Hepatocyte (in vitro differentiated cells): ENCODE results near the gene CDK6. TPM values are rescaled to one million over a fixed set of nuclear protein-coding genes. Genes with fewer than 3 reads are reported as not detected.

Experiments used
- DNase-seq: peaks from one replicate; pipeline ENCODE4 v3.0.0-alpha.2; 2016; ENCODE audit warnings: low spot score
- H2AFZ ChIP-seq: fragments of 200-600 bp; sonication (generic); 2 replicates; pipeline ENCODE4 v1.6.0; 2016; ENCODE audit warnings: antibody characterized with exemption, mild to moderate bottlenecking
- H3K27ac ChIP-seq: fragments of 200-600 bp; sonication (generic); 2 replicates; pipeline ENCODE4 v1.5.1; 2016; ENCODE audit warnings: mild to moderate bottlenecking
- H3K27me3 ChIP-seq: fragments of 200-600 bp; sonication (generic); 2 replicates; pipeline ENCODE4 v1.6.1; 2016
- H3K36me3 ChIP-seq: fragments of 200-600 bp; sonication (generic); replicated peaks from 2 replicates; pipeline ENCODE4 v1.5.1; 2016; ENCODE audit warnings: low read depth; ENCODE audit not compliant: insufficient read depth
- H3K4me1 ChIP-seq: fragments of 200-600 bp; sonication (generic); 2 replicates; pipeline ENCODE4 v1.5.1; 2016; ENCODE audit warnings: mild to moderate bottlenecking, moderate library complexity; ENCODE audit not compliant: insufficient read depth
- H3K4me2 ChIP-seq: fragments of 200-600 bp; sonication (generic); 2 replicates; pipeline ENCODE4 v1.6.0; 2016
- H3K4me3 ChIP-seq: fragments of 200-600 bp; sonication (generic); 2 replicates; pipeline ENCODE4 v1.5.1; 2016; ENCODE audit warnings: mild to moderate bottlenecking
- H3K79me2 ChIP-seq: fragments of 200-600 bp; sonication (generic); 2 replicates; pipeline ENCODE4 v1.6.0; 2017; ENCODE audit warnings: mild to moderate bottlenecking
- H3K9me2 ChIP-seq: fragments of 200-600 bp; sonication (generic); replicated peaks from 2 replicates; pipeline ENCODE4 v1.6.0; 2017; ENCODE audit warnings: mild to moderate bottlenecking; ENCODE audit not compliant: insufficient read depth
- H3K9me3 ChIP-seq: fragments of 200-600 bp; sonication (generic); 2 replicates; pipeline ENCODE4 v1.5.1; 2016; ENCODE audit warnings: low read depth, mild to moderate bottlenecking
- H4K20me1 ChIP-seq: fragments of 200-600 bp; sonication (generic); 2 replicates; pipeline ENCODE4 v1.6.0; 2016; ENCODE audit warnings: mild to moderate bottlenecking; ENCODE audit not compliant: insufficient read depth, poor library complexity, severe bottlenecking
- CTCF ChIP-seq: fragments of 200-600 bp; sonication (generic); IDR thresholded peaks from 2 replicates; pipeline ENCODE4 v1.5.1; 2016; ENCODE audit warnings: antibody characterized with exemption, mild to moderate bottlenecking; ENCODE audit not compliant: poor library complexity
- EZH2 ChIP-seq: fragments of 200-600 bp; sonication (generic); IDR thresholded peaks from 2 replicates; pipeline ENCODE4 v1.6.1; 2016; ENCODE audit warnings: antibody characterized with exemption, mild to moderate bottlenecking, borderline replicate concordance
- EZH2phosphoT487 ChIP-seq: fragments of 200-600 bp; sonication (generic); IDR thresholded peaks from one replicate; pipeline ENCODE4 v1.6.1; 2018; ENCODE audit warnings: antibody characterized with exemption, mild to moderate bottlenecking, low read depth, moderate library complexity; ENCODE audit not compliant: unreplicated experiment, severe bottlenecking
- WGBS: methylation state at CpG from one replicate; pipeline ENCODE4 v1.1.6; 2016; ENCODE audit warnings: low lambda C conversion rate; ENCODE audit errors: missing lambda C conversion rate; 5-methylcytosine and 5-hydroxymethylcytosine counted together
- polyA plus RNA-seq: library from polyadenylated mRNA; unstranded; fragments of >200 nt; fragmentation: Nextera tagmentation; extraction: Ambion mirVana; gene quantifications from 2 replicates; pipeline ENCODE4 v1.2.1, GENCODE V29; 2016
- total RNA-seq: library from RNA; depleted of rRNA; stranded (reverse); fragments of >200 nt; gene quantifications from 2 replicates; pipeline ENCODE4 v1.2.3, GENCODE V29; 2014

The CDK6 gene
- total and polyA plus RNA-seq, 2 experiments from 2014 or later: 18.7 to 64.5 TPM

- DNase-seq: no peak
- H3K27ac ChIP-seq: no peak overlapping the region
These were observed 67.6 kb downstream of the CDK6 start for GRCh38 chr7:92768501-92769393.

GRCh38 chr7:92767437-92767836 lies 68.9 kb downstream of the CDK6 start:
- Histone ChIP-seq H3K4me3 (no peak overlapping the region), H2AFZ (no peak overlapping the region), H3K9me2 (no peaks in the 10 kb centered on the region), H3K79me2 (peaks cover 63% of the 10 kb centered on the region), H3K27me3 (no peaks in the 10 kb centered on the region), H3K9me3 (no peaks in the 10 kb centered on the region), H3K36me3 (no peaks in the 10 kb centered on the region), H3K4me1 (peaks cover 22% of the 10 kb centered on the region), H4K20me1 (no peaks in the 10 kb centered on the region), H3K27ac (peak overlapping the region; percentile 86), H3K4me2 (no peak overlapping the region)
- DNase-seq: no peak
- TF ChIP-seq CTCF: no peak
- no peak for TF ChIP-seq EZH2phosphoT487
- no peak for TF ChIP-seq EZH2

More at GRCh38 chr7:92768501-92769393, 67.6 kb downstream of the CDK6 start:
- H3K9me3 ChIP-seq: no peaks in the 10 kb centered on the region
- H3K79me2 ChIP-seq: peaks cover 66% of the 10 kb centered on the region
- H4K20me1 ChIP-seq: no peaks in the 10 kb centered on the region
- H3K9me2 ChIP-seq: no peaks in the 10 kb centered on the region
- WGBS: 58% methylated on average over 5 of the region's 5 CpGs
- no peak overlapping the region for H3K4me3 ChIP-seq
- no peaks in the 10 kb centered on the region for H3K27me3 ChIP-seq
- TF ChIP-seq EZH2phosphoT487 (no peak), EZH2 (no peak), CTCF (no peak)
- H2AFZ ChIP-seq: no peak overlapping the region
- H3K36me3 ChIP-seq: no peaks in the 10 kb centered on the region
- H3K4me2 ChIP-seq: no peak overlapping the region
- peaks cover 22% of the 10 kb centered on the region for H3K4me1 ChIP-seq

GRCh38 chr7:92766461-92767003 lies 69.8 kb downstream of the CDK6 start:
- Histone ChIP-seq H3K27me3 (no peaks in the 10 kb centered on the region), H3K4me2 (peak overlapping the region; percentile 47), H3K4me1 (peaks cover 22% of the 10 kb centered on the region), H3K27ac (peak overlapping the region; percentile 86), H3K9me2 (no peaks in the 10 kb centered on the region), H2AFZ (no peak overlapping the region), H3K9me3 (no peaks in the 10 kb centered on the region), H3K4me3 (no peak overlapping the region), H3K36me3 (no peaks in the 10 kb centered on the region), H3K79me2 (peaks cover 61% of the 10 kb centered on the region), H4K20me1 (no peaks in the 10 kb centered on the region)
- peak; percentile 56 for DNase-seq
- TF ChIP-seq EZH2: no peak
- no peak for TF ChIP-seq EZH2phosphoT487
- TF ChIP-seq CTCF: no peak
- 47% methylated on average over 3 of the region's 3 CpGs for WGBS
